Measurements from ENCODE around the gene SMG1. TPM values are rescaled to one million over a fixed set of nuclear protein-coding genes. Genes with fewer than 3 reads are reported as not detected.
A peak's percentile ranks its signal among the peaks of the same experiment; 100 is the strongest.

Gene SMG1
- total and polyA plus RNA-seq, 10 donors, result 8.4 to 154 (median 114) TPM

GRCh38 chr16:18788828-18789514, 137.2 kb downstream of the SMG1 start:
- Histone ChIP-seq H3K9me3 (no peaks in the 10 kb centered on the region), H3K4me1 (peaks cover 38 to 66% (median 54%) of the 10 kb centered on the region in 6 donors), H3K27me3 (replicated peaks in 1 of 7) (no peaks in the 10 kb centered on the region), H3K36me3 (peaks cover 0 to 81% (median 64%) of the 10 kb centered on the region in 6 donors), H3K4me3 (peak overlapping the region; percentile 70 to 94 (median 90)), H3K27ac (peak overlapping the region; percentile 55 to 92 (median 88))
- 13 to 23% (median 20%) methylated on average over 20 of the region's 20 CpGs for WGBS, 5 donors
- TF ChIP-seq, protein P1, sequence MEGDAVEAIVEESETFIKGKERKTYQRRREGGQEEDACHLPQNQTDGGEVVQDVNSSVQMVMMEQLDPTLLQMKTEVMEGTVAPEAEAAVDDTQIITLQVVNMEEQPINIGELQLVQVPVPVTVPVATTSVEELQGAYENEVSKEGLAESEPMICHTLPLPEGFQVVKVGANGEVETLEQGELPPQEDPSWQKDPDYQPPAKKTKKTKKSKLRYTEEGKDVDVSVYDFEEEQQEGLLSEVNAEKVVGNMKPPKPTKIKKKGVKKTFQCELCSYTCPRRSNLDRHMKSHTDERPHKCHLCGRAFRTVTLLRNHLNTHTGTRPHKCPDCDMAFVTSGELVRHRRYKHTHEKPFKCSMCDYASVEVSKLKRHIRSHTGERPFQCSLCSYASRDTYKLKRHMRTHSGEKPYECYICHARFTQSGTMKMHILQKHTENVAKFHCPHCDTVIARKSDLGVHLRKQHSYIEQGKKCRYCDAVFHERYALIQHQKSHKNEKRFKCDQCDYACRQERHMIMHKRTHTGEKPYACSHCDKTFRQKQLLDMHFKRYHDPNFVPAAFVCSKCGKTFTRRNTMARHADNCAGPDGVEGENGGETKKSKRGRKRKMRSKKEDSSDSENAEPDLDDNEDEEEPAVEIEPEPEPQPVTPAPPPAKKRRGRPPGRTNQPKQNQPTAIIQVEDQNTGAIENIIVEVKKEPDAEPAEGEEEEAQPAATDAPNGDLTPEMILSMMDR (IDR thresholded peaks at IDR 0.05 in 8 of 11, conservative IDR thresholded peaks at IDR 0.05 in 3 of 11), result no peak
- TF ChIP-seq POLR2AphosphoS5 (IDR thresholded peaks at IDR 0.05) (no peak), POLR2A (IDR thresholded peaks at IDR 0.05) (no peak)
- DNase-seq, result no peak
- intact Hi-C loops (cut with DNase I; ENCODE audit: low total_unique reads), result no loop called here

- Histone ChIP-seq H3K4me1 (peaks cover 38 to 72% (median 55%) of the 10 kb centered on the region in 6 donors), H3K27ac (peak overlapping the region in 2 of 8 donors; percentile 9 to 13), H3K9me3 (no peaks in the 10 kb centered on the region), H3K36me3 (peaks cover 0 to 82% (median 63%) of the 10 kb centered on the region in 6 donors), H3K4me3 (no peak overlapping the region), H3K27me3 (replicated peaks in 1 of 7) (no peaks in the 10 kb centered on the region)
- no peak for DNase-seq
- 70 to 86% (median 79%) methylated on average over 8 of the region's 8 CpGs for WGBS, 5 donors
- TF ChIP-seq, protein P1 (IDR thresholded peaks at IDR 0.05 in 8 of 11, conservative IDR thresholded peaks at IDR 0.05 in 3 of 11), result no peak
- TF ChIP-seq POLR2AphosphoS5 (IDR thresholded peaks at IDR 0.05) (no peak), POLR2A (IDR thresholded peaks at IDR 0.05) (no peak)
- intact Hi-C loops (cut with DNase I; ENCODE audit: low total_unique reads), result no loop called here
Measured at GRCh38 chr16:18784917-18785623, 141.1 kb downstream of the SMG1 start.

DNA sequence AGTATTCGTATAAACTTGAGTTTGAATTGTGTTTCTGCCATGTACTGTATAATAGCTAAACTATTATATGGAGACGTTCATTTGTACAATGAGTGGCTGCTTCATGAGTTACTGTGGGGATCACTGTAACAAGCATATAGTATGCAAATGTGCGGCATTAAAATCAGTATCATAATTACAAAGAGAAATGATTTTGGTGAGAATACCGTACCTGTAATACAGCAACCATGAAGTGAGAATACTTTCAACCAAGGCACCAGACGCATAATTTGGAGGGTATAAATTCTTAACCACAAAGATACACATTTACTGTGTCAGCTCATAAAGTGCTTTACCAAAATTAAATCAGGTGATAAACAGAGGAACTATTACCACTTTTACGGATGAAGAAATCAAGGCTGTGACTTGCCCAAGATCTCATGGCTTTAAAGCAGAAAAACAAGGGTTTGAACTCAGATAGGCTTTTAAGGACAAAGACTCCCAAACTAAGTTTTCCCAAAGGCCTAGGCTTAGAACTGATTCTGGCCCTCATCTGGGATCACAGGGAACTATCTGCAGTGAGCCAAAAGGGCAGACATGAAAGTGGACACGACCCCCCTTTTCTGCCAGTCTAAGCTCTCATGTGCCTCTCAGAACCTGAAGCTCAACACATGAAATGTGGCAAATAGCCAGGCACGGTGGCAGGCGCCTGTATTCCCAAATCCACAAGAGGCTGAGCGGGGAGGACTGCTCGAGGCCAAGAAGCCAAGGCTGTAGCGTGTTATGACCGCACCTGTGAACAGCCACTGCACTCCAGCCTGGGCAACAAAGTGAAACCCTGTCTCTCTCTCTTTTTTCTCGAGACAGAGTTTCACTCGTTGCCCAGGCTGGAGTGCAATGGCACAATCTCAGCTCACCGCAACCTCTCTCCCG, 142.5 kb downstream of the SMG1 start:
- Histone ChIP-seq H3K4me1 (peaks cover 33 to 63% (median 47%) of the 10 kb centered on the region in 6 donors), H3K9me3 (no peaks in the 10 kb centered on the region), H3K27me3 (replicated peaks in 1 of 7) (no peaks in the 10 kb centered on the region), H3K27ac (peak overlapping the region in 3 of 8 donors; percentile 1 to 56 (median 30)), H3K36me3 (peaks cover 0 to 79% (median 62%) of the 10 kb centered on the region in 6 donors), H3K4me3 (no peak overlapping the region)
- TF ChIP-seq, protein P1 (IDR thresholded peaks at IDR 0.05 in 8 of 11, conservative IDR thresholded peaks at IDR 0.05 in 3 of 11), result no peak
- TF ChIP-seq POLR2A (IDR thresholded peaks at IDR 0.05) (no peak), POLR2AphosphoS5 (IDR thresholded peaks at IDR 0.05) (no peak)
- intact Hi-C loops (cut with DNase I; ENCODE audit: low total_unique reads), result no loop called here
- DNase-seq, result no peak
- 72 to 89% (median 80%) methylated on average over 14 to 17 of the region's 17 CpGs for WGBS, 5 donors

Measured in spleen (tissue), 11 donors.